Right ventricle myocardium inferior (tissue), 1 donor: Measurements from ENCODE around the gene TFAP2C. TPM values are rescaled to one million over a fixed set of nuclear protein-coding genes. Genes with fewer than 3 reads are reported as not detected.
"Not testable (repeated sequence)": the region's sequence is repeated elsewhere in the genome, so short reads cannot be mapped to it uniquely, and the experiment has no call there.

Experiments
- ATAC-seq: fragments of 200-7000 bp; cut with Tn5 transposase; one replicate; pipeline ENCODE4 v1.9.1; 2020; ENCODE audit warnings: mild to moderate bottlenecking, moderate library complexity
- DNase-seq: peaks from one replicate; pipeline ENCODE4 v3.0.0; 2021; ENCODE audit errors: missing footprints
- intact Hi-C: fragments of 100-400 bp; cut with DNase I; formaldehyde crosslinking; loops from one replicate; pipeline ENCODE4 v1.11.0; 2022
- total RNA-seq: library from RNA; stranded (reverse); fragmentation: NEBNext Ultra II Directional; extraction: Animal tissue kit (Norgen Biotek cat#: 25700); gene quantifications from one replicate; pipeline ENCODE4 v1.2.1, GENCODE V29; 2021
- donor health status: DM: no; HTN: yes; CAD: no; lungs with severe emphysema.

TFAP2C gene
- total RNA-seq, 1 donor from 2014 or later = 0.22 TPM

GRCh38 chr20:56634307-56634706 lies 5.2 kb downstream of the TFAP2C start:
- no peak for DNase-seq
- ATAC-seq = no peak
- intact Hi-C loops = no loop called here

GRCh38 chr20:56634735-56635385 lies 5.8 kb downstream of the TFAP2C start:
- DNase-seq = no peak
- intact Hi-C loops = no loop called here
- no peak for ATAC-seq

- intact Hi-C loops = no loop called here
- no peak for ATAC-seq
- no peak for DNase-seq
Observed at GRCh38 chr20:56636716-56637115, 7.6 kb downstream of the TFAP2C start.

DNA sequence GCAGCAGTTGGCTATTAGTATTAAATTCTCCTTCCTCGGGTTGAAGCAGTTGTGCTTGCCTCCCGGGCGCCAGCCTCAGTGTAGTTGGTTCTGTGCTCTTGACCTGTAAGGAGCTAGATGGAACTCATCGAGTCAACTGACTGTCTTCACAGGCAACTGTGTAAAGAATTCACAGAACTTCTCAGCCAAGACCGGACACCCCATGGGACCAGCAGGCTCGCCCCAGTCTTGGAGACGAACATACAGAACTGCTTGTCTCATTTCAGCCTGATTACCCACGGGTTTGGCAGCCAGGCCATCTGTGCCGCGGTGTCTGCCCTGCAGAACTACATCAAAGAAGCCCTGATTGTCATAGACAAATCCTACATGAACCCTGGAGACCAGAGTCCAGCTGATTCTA lies 8.5 kb downstream of the TFAP2C start:
- intact Hi-C loops = no loop called here
- ATAC-seq = no peak
- no peak for DNase-seq

GRCh38 chr20:56646599-56646998 lies 17.5 kb downstream of the TFAP2C start:
- intact Hi-C loops = no loop called here
- ATAC-seq = no peak
- DNase-seq = no peak

DNA sequence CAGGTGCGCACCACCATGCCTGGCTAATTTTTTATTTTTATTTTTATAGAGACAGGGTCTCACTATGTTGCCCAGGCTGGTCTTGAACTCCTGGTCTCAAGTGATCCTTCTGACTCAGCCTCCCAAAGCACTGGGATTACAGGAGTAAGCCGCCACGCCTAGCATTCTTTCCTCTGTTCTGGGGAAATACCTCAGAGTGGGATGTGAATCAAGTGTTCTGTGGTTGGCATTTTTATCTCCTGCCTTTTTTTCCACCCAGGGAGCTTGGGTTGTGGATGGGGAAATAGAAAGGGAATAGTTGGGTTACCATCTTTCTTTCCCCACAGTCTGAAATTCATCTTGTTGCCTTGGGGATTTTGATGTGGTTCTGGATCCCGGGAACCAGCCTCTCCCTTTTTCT lies 24.1 kb downstream of the TFAP2C start:
- no peak for ATAC-seq
- intact Hi-C loops = no loop called here
- DNase-seq = no peak

GRCh38 chr20:56656632-56657031 lies 27.5 kb downstream of the TFAP2C start:
- intact Hi-C loops = no loop called here
- no peak for DNase-seq
- no peak for ATAC-seq

DNA sequence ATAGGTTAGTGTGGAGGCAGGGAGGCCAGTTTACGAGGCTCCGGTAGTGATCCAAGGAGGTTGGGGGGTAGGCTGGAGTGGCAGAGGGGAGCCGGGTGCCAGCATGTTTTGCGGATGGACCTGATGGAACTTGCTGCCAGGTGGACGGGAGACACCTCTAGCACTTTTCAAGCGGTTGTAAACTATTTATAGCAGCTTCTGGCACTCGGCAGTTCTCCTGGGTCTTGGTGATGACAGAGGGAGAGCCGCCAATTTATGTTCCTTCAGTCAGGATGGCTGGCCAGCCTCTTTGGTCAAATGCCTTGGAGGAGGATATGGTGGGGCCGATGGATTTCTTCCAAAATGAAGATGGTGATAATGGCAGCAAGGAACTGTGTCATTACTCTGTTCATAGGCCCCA lies 28.8 kb downstream of the TFAP2C start:
- intact Hi-C loops = no loop called here
- ATAC-seq (peak; percentile 13), DNase-seq (no peak)

DNA sequence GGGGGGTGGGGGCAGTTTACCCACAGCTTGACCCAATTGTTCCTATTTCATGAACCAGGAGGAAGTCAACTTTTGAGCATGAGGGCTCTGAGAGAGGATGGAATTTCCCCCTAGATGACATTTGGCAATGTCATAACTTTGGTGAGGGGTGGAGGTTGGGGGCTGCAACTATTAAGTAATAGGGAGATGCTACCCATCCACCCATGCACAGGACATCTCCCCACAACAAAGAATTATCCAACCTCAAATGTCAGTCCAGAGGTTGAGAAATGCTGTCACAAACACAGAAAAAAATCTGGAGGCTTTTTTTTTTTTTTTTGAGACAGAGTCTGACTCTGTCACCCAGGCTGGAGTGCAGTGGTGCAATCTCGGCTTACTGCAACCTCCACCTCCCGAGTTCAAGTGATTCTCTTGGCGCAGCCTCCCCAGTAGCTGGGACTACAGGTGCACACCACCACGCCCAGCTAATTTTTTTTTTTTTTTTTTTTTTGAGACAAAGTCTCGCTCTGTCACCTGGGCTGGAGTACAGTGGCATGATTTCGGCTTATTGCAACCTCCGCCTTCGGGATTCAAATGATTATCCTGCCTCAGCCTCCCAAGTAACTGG lies 29.3 kb downstream of the TFAP2C start:
- DNase-seq, ATAC-seq: not testable (repeated sequence)

GRCh38 chr20:56663660-56664059 lies 34.6 kb downstream of the TFAP2C start:
- intact Hi-C loops = no loop called here
- DNase-seq (no peak), ATAC-seq (no peak)

More for the DNA sequence above, 29.3 kb downstream of the TFAP2C start:
- intact Hi-C loops = not testable (repeated sequence)

GRCh38 chr20:56664796-56665195 lies 35.7 kb downstream of the TFAP2C start:
- ATAC-seq (no peak), DNase-seq (no peak)
- intact Hi-C loops = no loop called here

GRCh38 chr20:56665806-56666205 lies 36.7 kb downstream of the TFAP2C start:
- ATAC-seq (no peak), DNase-seq (no peak)
- intact Hi-C loops = no loop called here

DNA sequence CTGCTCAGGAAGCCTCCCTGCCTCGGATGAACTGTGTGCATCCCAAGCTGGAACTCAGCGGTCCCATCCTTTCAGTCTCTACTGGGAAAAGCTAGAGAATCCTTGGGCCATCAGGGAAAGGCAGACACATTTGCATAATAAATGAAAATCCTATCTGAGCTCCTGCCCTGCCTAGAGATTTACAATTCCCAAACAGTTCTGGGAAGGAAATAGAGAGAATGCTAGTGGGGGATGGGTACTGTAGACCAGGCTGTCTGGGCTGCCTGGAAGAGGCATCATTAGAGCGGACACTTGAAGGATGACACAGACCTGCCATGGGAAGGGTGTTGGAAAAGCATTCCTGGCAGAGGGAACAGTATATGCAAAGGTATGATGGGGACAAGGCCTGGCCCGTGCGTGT lies 44.3 kb downstream of the TFAP2C start:
- intact Hi-C loops = no loop called here

DNA sequence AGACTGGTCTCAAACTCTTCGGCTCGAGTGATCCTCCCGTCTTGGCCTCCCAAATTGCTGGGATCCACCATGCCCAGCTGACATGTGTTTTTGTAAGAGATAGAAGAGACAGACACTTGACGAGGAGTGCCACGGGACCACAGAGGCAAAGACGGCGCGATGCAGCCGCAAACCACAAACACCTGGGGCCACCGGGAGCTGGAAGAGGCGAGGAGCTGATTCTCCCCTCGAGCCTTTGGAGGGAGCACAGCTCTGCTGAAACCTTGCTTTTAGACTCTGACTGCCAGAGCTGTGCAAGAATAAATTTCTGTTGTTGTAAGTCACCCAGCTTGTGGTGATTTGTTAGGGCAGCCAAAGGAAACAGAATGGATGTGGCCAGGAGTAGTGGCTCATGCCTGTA lies 46.9 kb downstream of the TFAP2C start:
- DNase-seq = no peak
- no peak for ATAC-seq
- intact Hi-C loops = no loop called here

More for the DNA sequence above, 44.3 kb downstream of the TFAP2C start:
- DNase-seq = no peak
- ATAC-seq = no peak

DNA sequence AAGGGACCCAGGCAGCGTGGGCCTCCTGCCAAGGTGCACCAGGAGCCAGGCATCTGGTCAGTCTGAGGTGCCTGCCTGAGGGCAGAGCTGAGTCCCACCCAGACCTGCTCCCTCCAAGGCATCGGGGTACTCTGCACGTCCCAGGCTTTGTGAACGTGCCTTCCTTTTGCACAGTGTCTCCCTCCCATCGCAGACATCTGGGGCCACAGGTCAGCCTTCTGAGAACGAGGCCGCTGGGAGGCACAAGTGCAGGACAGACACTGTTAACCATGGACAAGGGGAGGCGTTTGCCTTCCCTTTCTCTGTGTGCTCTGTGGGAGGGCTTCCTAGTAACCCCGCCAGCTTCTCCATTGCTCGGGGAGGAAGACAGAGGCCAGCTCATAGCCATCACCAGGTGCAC lies 47.6 kb downstream of the TFAP2C start:
- intact Hi-C loops = no loop called here
- peak; percentile 75 for DNase-seq
- no peak for ATAC-seq

GRCh38 chr20:56683077-56683865 lies 54.2 kb downstream of the TFAP2C start:
- ATAC-seq (no peak), DNase-seq (no peak)
- intact Hi-C loops = no loop called here

- ATAC-seq = no peak
Observed at GRCh38 chr20:56685879-56686278, 56.8 kb downstream of the TFAP2C start.

DNA sequence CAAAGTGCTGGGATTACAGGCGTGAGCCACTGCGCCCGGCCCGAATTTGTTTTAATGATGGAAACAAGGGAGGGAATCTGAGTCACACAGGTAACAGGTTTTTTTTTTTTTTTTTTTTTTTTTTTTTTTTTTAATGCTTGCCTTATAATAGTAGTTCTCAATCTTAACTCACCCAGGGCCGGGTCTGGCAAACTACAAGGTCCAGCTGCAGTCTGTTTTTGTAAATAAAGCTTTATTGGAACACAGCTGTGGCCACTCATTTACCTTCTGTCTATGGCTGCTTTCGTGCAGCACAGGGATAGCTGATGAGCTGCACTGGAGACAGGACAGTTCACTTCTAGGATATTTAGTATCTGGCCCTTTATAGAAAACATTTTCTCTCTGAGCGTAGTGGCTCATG lies 58.0 kb downstream of the TFAP2C start:
- intact Hi-C loops = no loop called here
- DNase-seq (no peak), ATAC-seq (no peak)

More at GRCh38 chr20:56685879-56686278, 56.8 kb downstream of the TFAP2C start:
- no peak for DNase-seq
- intact Hi-C loops = no loop called here

DNA sequence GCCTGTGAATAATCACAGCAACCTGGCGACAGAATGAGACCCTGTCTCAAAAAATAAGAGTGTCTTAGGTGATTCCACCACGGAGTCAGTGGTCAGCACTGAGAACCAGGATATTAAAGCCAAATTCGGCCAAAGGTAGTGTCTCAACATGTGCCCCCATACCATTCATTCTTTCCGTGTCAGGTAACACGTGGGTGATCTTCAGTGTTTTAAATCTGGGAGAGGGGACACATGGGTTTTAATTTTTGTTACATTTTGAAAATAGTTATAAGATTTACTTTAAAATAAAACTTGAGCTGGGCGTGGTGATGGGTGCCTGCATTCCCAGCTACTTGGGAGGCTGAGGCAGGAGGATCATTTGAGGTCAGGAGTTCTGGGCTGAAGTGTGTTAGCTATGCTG lies 59.0 kb downstream of the TFAP2C start:
- no peak for DNase-seq
- intact Hi-C loops = no loop called here

More for the DNA sequence above, 59.0 kb downstream of the TFAP2C start:
- no peak for ATAC-seq
